ENCODE results near the gene SCARB1. TPM values are rescaled to one million over a fixed set of nuclear protein-coding genes. Genes with fewer than 3 reads are reported as not detected.

Gene SCARB1
- total RNA-seq, 1 donor from 2014 or later = 5.2 TPM

DNA sequence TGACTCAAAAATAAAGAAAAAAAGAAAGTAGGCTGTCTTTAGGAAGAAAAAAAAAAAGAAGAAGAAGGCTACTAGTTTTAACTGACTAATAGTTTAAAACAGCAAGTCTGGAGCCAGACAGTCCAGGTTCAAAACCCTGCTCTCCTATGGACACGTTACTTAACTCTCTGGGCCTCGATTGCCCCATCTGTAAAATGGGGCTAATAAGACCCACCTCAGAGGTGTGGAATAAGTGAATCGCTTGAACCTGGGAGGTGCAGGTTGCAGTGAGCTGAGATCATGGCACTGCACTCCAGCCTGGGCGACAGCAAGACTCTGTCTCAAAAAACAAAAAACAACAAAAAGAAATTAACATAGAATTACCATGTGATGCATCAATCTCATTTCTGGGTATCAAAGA, 10.5 kb upstream of the SCARB1 start:
- no peaks in the 10 kb centered on the region for H3K9me3 ChIP-seq (ENCODE audit: control insufficient read depth in 3 of 3, low read length in 3 of 3)
- no peak overlapping the region for H3K27ac ChIP-seq (ENCODE audit: low read depth, low read length)
- no peak overlapping the region for H3K9ac ChIP-seq (ENCODE audit: low read depth in 1 of 3, low read length in 3 of 3)
- H3K36me3 ChIP-seq (ENCODE audit: control insufficient read depth in 3 of 3, insufficient read depth in 3 of 3, low read length in 3 of 3) = no peaks in the 10 kb centered on the region
- H3K27me3 ChIP-seq (ENCODE audit: control insufficient read depth in 3 of 3, insufficient read depth in 3 of 3, low read length in 3 of 3) = no peaks in the 10 kb centered on the region
- no peak overlapping the region for H3K4me3 ChIP-seq (ENCODE audit: low read length in 3 of 3)
- no peaks in the 10 kb centered on the region for H3K4me1 ChIP-seq (ENCODE audit: control insufficient read depth in 3 of 3, insufficient read depth in 3 of 3, low read length in 3 of 3)

DNA sequence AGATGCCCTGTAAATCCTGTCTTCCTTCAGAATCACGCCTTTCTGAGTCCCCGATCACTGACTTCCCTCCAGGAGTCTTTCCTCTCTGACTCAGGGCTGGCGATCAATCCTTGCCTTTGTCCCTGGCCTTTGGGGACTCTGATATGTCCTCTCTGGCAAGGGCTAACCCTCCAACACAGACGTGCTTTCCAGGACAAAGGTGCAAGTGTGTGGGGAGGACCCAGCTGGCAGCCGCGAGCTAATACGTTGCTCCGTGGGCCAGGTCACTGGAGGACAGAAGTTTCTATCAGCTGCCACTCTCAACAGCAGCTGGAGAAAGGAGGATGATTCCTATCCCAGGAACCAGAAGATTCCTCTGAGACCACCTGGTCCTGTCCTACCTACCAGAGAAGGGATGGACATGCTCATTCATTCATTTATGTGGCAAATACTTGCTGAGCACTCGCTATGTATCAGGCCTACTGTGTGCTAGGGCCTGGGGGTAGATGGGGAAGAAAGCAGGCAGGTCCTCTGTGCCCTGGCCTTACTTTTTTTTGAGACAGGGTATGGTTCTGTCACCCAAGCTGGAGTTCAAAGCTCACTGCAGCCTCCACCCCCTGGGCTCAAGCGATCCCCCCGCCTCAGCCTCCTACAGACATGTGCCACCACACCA, 8.5 kb upstream of the SCARB1 start:
- Histone ChIP-seq H3K36me3 (ENCODE audit: control insufficient read depth in 3 of 3, insufficient read depth in 3 of 3, low read length in 3 of 3) (no peaks in the 10 kb centered on the region), H3K27me3 (ENCODE audit: control insufficient read depth in 3 of 3, insufficient read depth in 3 of 3, low read length in 3 of 3) (no peaks in the 10 kb centered on the region), H3K9ac (ENCODE audit: low read depth in 1 of 3, low read length in 3 of 3) (no peak overlapping the region), H3K4me1 (ENCODE audit: control insufficient read depth in 3 of 3, insufficient read depth in 3 of 3, low read length in 3 of 3) (no peaks in the 10 kb centered on the region), H3K4me3 (ENCODE audit: low read length in 3 of 3) (no peak overlapping the region), H3K9me3 (ENCODE audit: control insufficient read depth in 3 of 3, low read length in 3 of 3) (no peaks in the 10 kb centered on the region), H3K27ac (ENCODE audit: low read depth, low read length) (no peak overlapping the region)

DNA sequence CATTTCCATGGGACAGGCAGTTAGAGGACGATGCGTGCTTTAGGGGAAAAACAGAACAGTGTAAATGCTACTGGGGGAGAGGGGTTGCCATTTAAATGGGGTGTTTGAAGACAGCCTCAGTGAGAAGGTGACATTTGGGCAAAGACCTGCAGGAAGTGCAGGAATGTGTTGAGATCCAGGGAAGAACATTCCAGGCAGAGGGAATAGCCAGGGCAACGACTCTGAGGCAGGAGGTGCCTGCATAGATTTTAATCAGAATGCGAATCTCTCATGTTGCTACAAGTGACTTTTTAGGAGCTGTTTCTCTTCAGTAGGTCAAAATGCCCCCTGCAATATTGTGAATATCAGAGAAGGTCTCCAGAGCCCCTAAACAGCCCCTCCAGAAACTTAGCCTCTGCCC, 7.6 kb upstream of the SCARB1 start:
- no peak overlapping the region for H3K9ac ChIP-seq (ENCODE audit: low read depth in 1 of 3, low read length in 3 of 3)
- H3K27ac ChIP-seq (ENCODE audit: low read depth, low read length) = no peak overlapping the region
- no peaks in the 10 kb centered on the region for H3K27me3 ChIP-seq (ENCODE audit: control insufficient read depth in 3 of 3, insufficient read depth in 3 of 3, low read length in 3 of 3)
- H3K4me1 ChIP-seq (ENCODE audit: control insufficient read depth in 3 of 3, insufficient read depth in 3 of 3, low read length in 3 of 3) = no peaks in the 10 kb centered on the region
- H3K9me3 ChIP-seq (ENCODE audit: control insufficient read depth in 3 of 3, low read length in 3 of 3) = no peaks in the 10 kb centered on the region
- no peaks in the 10 kb centered on the region for H3K36me3 ChIP-seq (ENCODE audit: control insufficient read depth in 3 of 3, insufficient read depth in 3 of 3, low read length in 3 of 3)
- no peak overlapping the region for H3K4me3 ChIP-seq (ENCODE audit: low read length in 3 of 3)

DNA sequence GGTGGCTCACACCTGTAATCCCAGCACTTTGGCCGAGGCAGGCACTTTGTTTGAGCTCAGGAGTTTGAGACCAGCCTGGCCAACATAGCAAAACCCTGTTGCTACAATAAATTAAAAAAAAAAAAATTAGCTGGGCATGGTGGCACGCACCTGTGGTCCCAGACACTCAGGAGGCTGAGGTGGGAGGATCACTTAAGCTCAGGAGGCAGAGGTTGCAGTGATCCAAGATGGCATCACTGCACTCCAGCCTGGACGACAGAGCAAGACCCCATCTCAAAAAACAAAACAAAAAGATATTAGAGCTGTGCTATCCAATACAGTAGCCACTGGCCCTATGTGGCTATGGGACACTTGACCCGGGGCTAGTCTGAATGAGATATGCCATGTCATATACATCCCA, 6.9 kb upstream of the SCARB1 start:
- H3K27me3 ChIP-seq (ENCODE audit: control insufficient read depth in 3 of 3, insufficient read depth in 3 of 3, low read length in 3 of 3) = no peaks in the 10 kb centered on the region
- H3K9me3 ChIP-seq (ENCODE audit: control insufficient read depth in 3 of 3, low read length in 3 of 3) = no peaks in the 10 kb centered on the region
- H3K9ac ChIP-seq (ENCODE audit: low read depth in 1 of 3, low read length in 3 of 3) = no peak overlapping the region
- no peaks in the 10 kb centered on the region for H3K4me1 ChIP-seq (ENCODE audit: control insufficient read depth in 3 of 3, insufficient read depth in 3 of 3, low read length in 3 of 3)
- no peak overlapping the region for H3K27ac ChIP-seq (ENCODE audit: low read depth, low read length)
- H3K36me3 ChIP-seq (ENCODE audit: control insufficient read depth in 3 of 3, insufficient read depth in 3 of 3, low read length in 3 of 3) = no peaks in the 10 kb centered on the region
- no peak overlapping the region for H3K4me3 ChIP-seq (ENCODE audit: low read length in 3 of 3)

DNA sequence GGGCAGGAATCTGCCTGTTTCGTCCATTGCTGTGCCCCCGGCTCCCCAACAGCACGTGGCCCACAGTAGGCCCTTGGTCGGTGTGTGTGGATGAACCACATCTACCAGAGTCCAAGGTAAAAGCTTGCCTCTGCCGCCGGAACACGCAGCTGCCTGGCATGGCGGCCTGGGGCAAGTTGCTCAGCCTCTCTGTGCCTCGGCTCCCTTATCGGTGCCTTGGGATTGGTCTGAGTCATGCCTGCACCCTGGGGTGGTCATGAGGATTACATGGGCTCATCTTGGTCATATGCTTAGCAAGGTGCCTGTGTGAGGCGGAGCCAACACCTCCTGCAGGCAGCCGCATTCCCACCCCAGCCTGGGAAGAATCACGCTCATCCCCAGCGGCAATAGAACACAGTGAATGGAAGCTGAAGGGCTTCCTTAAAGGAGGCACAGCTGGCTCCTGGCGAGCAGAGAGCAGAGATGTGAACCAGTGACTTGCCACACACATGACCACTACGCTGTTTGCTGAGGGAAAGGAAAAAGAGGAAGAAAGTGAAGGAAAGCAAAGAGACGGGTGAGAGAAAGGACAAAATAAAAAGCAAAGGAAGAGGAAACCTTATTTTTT, 5.5 kb upstream of the SCARB1 start:
- Histone ChIP-seq H3K4me1 (ENCODE audit: control insufficient read depth in 3 of 3, insufficient read depth in 3 of 3, low read length in 3 of 3) (peaks cover 2 to 3% (median 2%) of the 10 kb centered on the region in 3 donors), H3K27ac (ENCODE audit: low read depth, low read length) (peak overlapping the region; percentile 37), H3K9ac (ENCODE audit: low read depth in 1 of 3, low read length in 3 of 3) (no peak overlapping the region), H3K9me3 (ENCODE audit: control insufficient read depth in 3 of 3, low read length in 3 of 3) (no peaks in the 10 kb centered on the region), H3K4me3 (ENCODE audit: low read length in 3 of 3) (no peak overlapping the region), H3K27me3 (ENCODE audit: control insufficient read depth in 3 of 3, insufficient read depth in 3 of 3, low read length in 3 of 3) (no peaks in the 10 kb centered on the region), H3K36me3 (ENCODE audit: control insufficient read depth in 3 of 3, insufficient read depth in 3 of 3, low read length in 3 of 3) (no peaks in the 10 kb centered on the region)

DNA sequence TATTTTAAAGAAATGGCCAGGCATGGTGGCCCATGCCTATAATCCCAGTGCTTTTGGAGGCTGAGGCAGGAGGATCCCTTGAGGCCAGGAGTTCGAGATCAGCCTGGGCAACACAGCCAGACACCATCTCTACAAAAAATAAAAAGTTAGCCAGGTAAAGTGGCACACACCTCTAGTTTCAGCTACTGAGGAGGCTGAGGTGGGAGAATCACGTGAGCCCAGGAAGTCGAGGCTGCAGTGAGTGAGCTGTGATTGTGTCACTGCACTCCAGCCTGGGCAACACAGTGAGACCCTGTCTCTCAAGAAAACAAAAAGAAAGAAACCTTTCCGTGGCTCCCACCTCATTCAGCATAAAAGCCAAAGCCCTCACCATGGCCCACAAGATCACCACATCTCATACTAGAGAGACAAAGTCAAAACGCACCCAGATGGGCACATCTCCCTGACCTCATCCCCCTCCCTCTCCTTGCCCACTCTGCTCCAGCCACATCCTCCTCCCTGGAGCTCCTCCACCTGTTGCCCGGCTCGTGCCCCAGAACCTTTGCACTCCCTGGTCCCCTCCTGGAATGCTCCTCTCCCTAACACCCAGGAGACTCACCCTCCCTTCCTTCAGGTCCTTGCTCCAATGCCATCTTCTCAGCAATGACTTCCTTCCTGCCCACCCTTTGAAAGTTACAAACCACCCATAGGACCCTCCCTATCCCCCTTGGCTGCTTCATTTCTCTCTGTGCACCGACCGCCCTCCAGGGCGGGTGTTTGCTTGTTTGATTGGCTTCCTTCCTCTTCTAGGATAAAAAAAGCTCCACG, 4.8 kb upstream of the SCARB1 start:
- H3K27ac ChIP-seq (ENCODE audit: low read depth, low read length) = peak overlapping the region; percentile 37
- H3K9me3 ChIP-seq (ENCODE audit: control insufficient read depth in 3 of 3, low read length in 3 of 3) = no peaks in the 10 kb centered on the region
- H3K27me3 ChIP-seq (ENCODE audit: control insufficient read depth in 3 of 3, insufficient read depth in 3 of 3, low read length in 3 of 3) = no peaks in the 10 kb centered on the region
- H3K9ac ChIP-seq (ENCODE audit: low read depth in 1 of 3, low read length in 3 of 3) = no peak overlapping the region
- no peaks in the 10 kb centered on the region for H3K36me3 ChIP-seq (ENCODE audit: control insufficient read depth in 3 of 3, insufficient read depth in 3 of 3, low read length in 3 of 3)
- H3K4me3 ChIP-seq (ENCODE audit: low read length in 3 of 3) = no peak overlapping the region
- H3K4me1 ChIP-seq (ENCODE audit: control insufficient read depth in 3 of 3, insufficient read depth in 3 of 3, low read length in 3 of 3) = peaks cover 4 to 6% (median 5%) of the 10 kb centered on the region in 3 donors

DNA sequence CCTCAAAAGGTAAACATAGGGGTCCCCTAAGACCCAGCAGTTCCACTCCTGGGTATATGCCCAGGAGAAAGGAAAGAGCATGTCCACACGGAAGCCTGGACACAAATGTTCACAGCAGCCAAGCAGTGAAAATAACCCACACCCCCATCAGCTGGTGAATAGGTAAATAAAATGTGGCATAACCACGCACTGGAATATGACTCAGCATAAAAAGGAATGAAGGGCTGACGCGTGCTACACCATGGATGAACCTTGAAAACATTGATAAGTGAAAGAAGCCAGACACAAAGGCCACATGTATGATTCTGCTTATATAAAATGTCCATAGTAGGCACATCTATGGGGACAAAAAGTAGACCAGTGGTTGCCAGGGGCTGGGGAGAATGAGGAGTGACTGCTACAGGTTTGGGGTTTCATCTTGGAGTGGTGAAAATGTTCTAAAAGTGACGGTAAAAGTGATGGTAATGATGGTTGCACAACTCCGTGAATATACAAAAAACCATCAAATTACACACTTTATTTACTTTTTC, 3.8 kb upstream of the SCARB1 start:
- Histone ChIP-seq H3K4me1 (ENCODE audit: control insufficient read depth in 3 of 3, insufficient read depth in 3 of 3, low read length in 3 of 3) (peaks cover 11 to 15% (median 13%) of the 10 kb centered on the region in 3 donors), H3K27me3 (ENCODE audit: control insufficient read depth in 3 of 3, insufficient read depth in 3 of 3, low read length in 3 of 3) (no peaks in the 10 kb centered on the region), H3K27ac (ENCODE audit: low read depth, low read length) (no peak overlapping the region), H3K4me3 (ENCODE audit: low read length in 3 of 3) (no peak overlapping the region), H3K36me3 (ENCODE audit: control insufficient read depth in 3 of 3, insufficient read depth in 3 of 3, low read length in 3 of 3) (no peaks in the 10 kb centered on the region), H3K9me3 (ENCODE audit: control insufficient read depth in 3 of 3, low read length in 3 of 3) (no peaks in the 10 kb centered on the region), H3K9ac (ENCODE audit: low read depth in 1 of 3, low read length in 3 of 3) (no peak overlapping the region)

DNA sequence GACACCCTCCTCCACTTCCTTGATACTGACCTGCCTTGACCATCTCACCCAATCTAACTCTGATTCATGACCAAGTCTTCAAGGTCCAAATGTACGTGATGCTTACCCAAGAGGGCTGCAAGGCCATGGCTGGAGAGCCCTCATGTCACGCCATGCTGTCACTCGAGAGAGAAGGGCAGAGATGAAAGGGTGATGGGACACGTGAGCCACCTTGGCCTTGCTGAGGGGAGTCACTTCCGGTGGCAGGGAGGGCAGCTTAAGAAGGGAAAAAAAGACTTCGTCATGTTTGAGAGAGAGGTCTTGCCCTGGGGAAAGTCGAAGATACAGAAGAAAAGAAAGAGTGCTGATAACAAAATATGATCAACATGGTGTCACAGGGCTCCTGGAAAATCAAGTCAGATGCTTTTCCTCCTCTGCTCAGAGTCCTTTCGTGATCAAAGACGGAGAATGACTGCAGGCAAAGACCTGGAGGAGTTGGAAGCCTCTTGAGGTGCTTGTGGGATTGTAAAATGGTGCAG, 3.3 kb upstream of the SCARB1 start:
- H3K9ac ChIP-seq (ENCODE audit: low read depth in 1 of 3, low read length in 3 of 3) = no peak overlapping the region
- H3K4me3 ChIP-seq (ENCODE audit: low read length in 3 of 3) = no peak overlapping the region
- H3K27me3 ChIP-seq (ENCODE audit: control insufficient read depth in 3 of 3, insufficient read depth in 3 of 3, low read length in 3 of 3) = no peaks in the 10 kb centered on the region
- H3K4me1 ChIP-seq (ENCODE audit: control insufficient read depth in 3 of 3, insufficient read depth in 3 of 3, low read length in 3 of 3) = peaks cover 11 to 21% (median 15%) of the 10 kb centered on the region in 3 donors
- peaks cover 0 to 2% (median 0%) of the 10 kb centered on the region in 3 donors for H3K36me3 ChIP-seq (ENCODE audit: control insufficient read depth in 3 of 3, insufficient read depth in 3 of 3, low read length in 3 of 3)
- no peak overlapping the region for H3K27ac ChIP-seq (ENCODE audit: low read depth, low read length)
- no peaks in the 10 kb centered on the region for H3K9me3 ChIP-seq (ENCODE audit: control insufficient read depth in 3 of 3, low read length in 3 of 3)

DNA sequence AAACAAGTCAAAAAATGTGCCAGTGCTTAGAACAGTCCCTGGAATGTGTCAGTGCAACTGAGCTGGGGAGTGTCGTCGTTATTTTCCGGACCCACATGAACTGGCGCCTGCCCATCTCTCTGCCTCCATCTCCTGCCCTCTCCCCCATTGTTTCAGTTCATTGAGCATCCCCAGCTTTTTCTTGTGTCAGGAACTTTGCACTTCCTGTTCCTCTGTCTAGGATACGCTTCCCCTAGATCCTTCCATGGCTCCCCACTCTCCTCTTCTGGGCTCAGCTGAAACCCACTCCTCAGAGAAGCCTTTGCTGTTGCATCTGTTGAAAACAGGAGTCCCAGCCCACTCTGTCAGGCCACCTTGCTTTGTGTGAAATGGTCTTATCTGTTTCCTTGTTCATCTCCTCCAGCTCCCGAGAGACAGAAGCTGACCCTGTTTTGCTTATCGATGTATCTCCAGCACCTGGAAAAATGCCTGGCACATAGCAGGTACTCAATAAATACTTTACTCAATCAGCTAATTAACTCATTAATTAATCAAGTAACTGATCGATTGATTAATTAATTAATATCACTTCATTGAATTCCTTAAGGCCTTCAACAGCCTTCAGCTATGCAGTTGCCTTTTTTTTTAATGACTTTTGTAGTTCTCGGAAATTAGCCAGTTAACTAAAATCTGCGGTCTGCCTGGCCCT, 2.7 kb upstream of the SCARB1 start:
- no peak overlapping the region for H3K4me3 ChIP-seq (ENCODE audit: low read length in 3 of 3)
- H3K27me3 ChIP-seq (ENCODE audit: control insufficient read depth in 3 of 3, insufficient read depth in 3 of 3, low read length in 3 of 3) = no peaks in the 10 kb centered on the region
- peaks cover 0 to 2% (median 0%) of the 10 kb centered on the region in 3 donors for H3K36me3 ChIP-seq (ENCODE audit: control insufficient read depth in 3 of 3, insufficient read depth in 3 of 3, low read length in 3 of 3)
- H3K27ac ChIP-seq (ENCODE audit: low read depth, low read length) = no peak overlapping the region
- no peaks in the 10 kb centered on the region for H3K9me3 ChIP-seq (ENCODE audit: control insufficient read depth in 3 of 3, low read length in 3 of 3)
- H3K9ac ChIP-seq (ENCODE audit: low read depth in 1 of 3, low read length in 3 of 3) = no peak overlapping the region
- H3K4me1 ChIP-seq (ENCODE audit: control insufficient read depth in 3 of 3, insufficient read depth in 3 of 3, low read length in 3 of 3) = peaks cover 11 to 24% (median 19%) of the 10 kb centered on the region in 3 donors
